ENCODE results near the gene HSD3B7. TPM values are rescaled to one million over a fixed set of nuclear protein-coding genes. Genes with fewer than 3 reads are reported as not detected.

The HSD3B7 gene
- total and polyA plus RNA-seq, 12 donors: 3.3 to 13.3 (median 5.7) TPM

DNA sequence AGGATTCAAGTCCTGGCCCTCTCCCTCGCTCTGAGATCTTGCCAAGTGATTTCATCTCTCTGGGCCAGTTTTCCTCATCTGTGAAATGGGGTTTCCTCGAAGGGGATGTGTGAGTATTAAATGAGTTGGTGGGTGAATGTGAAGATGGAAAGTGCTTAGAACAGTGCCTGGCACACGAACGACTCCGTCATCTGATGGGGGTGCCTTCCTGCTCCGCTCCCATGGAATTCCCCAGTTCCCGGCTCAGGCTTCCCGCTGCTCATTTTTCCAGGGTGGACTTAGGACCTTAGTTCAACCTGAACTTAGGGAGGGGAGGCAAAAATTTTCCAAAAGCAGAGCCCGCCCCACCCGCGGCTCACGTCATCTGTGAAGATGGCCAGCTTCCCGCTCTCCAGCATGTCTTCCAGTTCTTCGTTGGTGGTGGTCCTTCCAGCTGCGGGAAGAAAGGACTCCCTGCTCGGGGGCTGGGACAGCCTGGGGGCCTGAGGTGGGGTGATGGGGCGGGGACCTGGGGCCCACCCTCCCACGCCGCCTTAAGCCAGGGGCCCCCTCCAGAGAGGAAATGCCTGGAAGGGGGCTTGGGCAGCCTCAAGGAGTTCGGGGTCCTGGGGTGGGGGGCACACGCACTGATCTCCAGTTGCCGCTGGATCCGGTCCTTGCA is 11.4 kb downstream of the HSD3B7 start:
- ATAC-seq: peak in 7 of 8 donors; percentile 6 to 66 (median 22)
- H3K9me3 ChIP-seq: no peaks in the 10 kb centered on the region
- H3K27ac ChIP-seq: peak overlapping the region in 9 of 10 donors; percentile 1 to 88 (median 55)
- H3K36me3 ChIP-seq: no peaks in the 10 kb centered on the region
- no peaks in the 10 kb centered on the region for H3K27me3 ChIP-seq
- peaks cover 4 to 28% (median 16%) of the 10 kb centered on the region in 9 donors for H3K4me1 ChIP-seq
- no peak for DNase-seq
- no peak for TF ChIP-seq CTCF (IDR thresholded peaks at IDR 0.05)
- 26 to 30% methylated on average over 21 to 23 of the region's 23 CpGs for WGBS, 2 donors
- intact Hi-C loops (cut with DNase I): loop anchor here in 3 of 10 donors (5.0 to 10.0 kb wide), 3 partner anchors 76 to 446 kb away; partner anchors contain the start of genes ZNF646 (in 1 of the 3), ZNF668 (in 1 of the 3) and ZNF843 (in 1 of the 3)
- peak overlapping the region; percentile 38 to 64 (median 60) for H3K4me3 ChIP-seq

DNA sequence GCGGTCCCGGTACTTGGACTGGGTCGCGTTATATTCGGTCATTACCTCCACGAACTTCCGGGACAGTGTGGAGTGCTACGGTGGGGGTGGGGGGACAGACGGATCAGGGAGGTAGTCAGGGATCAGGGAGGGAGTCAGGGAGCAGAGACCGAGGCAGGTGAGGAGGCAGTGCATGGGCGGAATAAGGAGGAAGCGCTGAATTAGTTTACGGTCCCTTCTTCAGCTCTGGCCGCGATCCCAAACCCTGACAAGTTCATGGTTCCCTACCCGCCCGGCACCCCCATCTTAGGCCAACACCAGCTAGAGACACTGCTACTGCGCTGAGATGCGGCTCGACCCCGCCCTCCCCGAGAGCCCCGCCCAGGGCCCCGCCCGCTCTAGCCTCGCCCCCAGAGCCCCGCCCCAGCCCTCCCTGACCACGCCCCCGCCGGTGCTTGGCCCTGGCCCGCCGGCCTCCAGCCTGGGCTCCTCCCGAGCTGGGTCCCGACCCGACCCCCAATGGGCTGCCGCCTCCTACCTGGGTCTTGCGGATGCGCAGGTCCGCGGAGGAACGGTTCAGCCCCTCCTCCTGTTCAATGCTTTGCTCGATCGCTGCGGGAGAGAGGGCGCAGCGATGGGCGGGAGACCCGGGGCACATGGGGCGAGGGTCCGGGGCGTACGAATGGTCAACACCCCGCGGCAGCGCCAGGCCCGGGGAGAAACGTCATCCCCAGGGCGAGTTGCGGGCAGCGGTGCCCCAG is 12.1 kb downstream of the HSD3B7 start:
- intact Hi-C loops (cut with DNase I): loop anchor here in 3 of 10 donors (1.0 to 10.0 kb wide), 4 partner anchors 36 to 445 kb away; partner anchors contain the start of genes STX4 (in 1 of the 3), ZNF646 (in 1 of the 3), ZNF668 (in 1 of the 3) and ZNF843 (in 1 of the 3)
- ATAC-seq (peak; percentile 93 to 95 (median 94)), DNase-seq (peak; percentile 74 to 90)
- Histone ChIP-seq H3K27me3 (no peaks in the 10 kb centered on the region), H3K4me1 (peaks cover 4 to 33% (median 16%) of the 10 kb centered on the region in 9 donors), H3K27ac (peak overlapping the region in 9 of 10 donors; percentile 39 to 88 (median 55)), H3K4me3 (peak overlapping the region; percentile 38 to 64 (median 60)), H3K36me3 (no peaks in the 10 kb centered on the region), H3K9me3 (no peaks in the 10 kb centered on the region)
- 3% methylated on average over 52 to 60 of the region's 60 CpGs for WGBS, 2 donors
- TF ChIP-seq CTCF (IDR thresholded peaks at IDR 0.05): no peak

- Histone ChIP-seq H3K4me3 (peak overlapping the region; percentile 38 to 64 (median 60)), H3K4me1 (peaks cover 4 to 35% (median 16%) of the 10 kb centered on the region in 9 donors), H3K27me3 (no peaks in the 10 kb centered on the region), H3K27ac (peak overlapping the region in 7 of 10 donors; percentile 52 to 88 (median 57)), H3K36me3 (no peaks in the 10 kb centered on the region), H3K9me3 (no peaks in the 10 kb centered on the region)
- ATAC-seq (peak in 5 of 8 donors; percentile 1 to 12 (median 3)), DNase-seq (no peak)
- TF ChIP-seq CTCF (IDR thresholded peaks at IDR 0.05): no peak
- 67 to 69% methylated on average over 21 of the region's 21 CpGs for WGBS, 2 donors
- intact Hi-C loops (cut with DNase I): loop anchor here in 3 of 10 donors (1.0 to 10.0 kb wide), 4 partner anchors 35 to 444 kb away; partner anchors contain the start of genes STX4 (in 1 of the 3), ZNF646 (in 1 of the 3), ZNF668 (in 1 of the 3) and ZNF843 (in 1 of the 3)
These were observed 13.0 kb downstream of the HSD3B7 start for GRCh38 chr16:30997725-30998711.

Measured in heart right ventricle (tissue), 16 donors.